DOHH2 (cell line): ENCODE data around the gene NCSTN.

Experiments
- CTCF ChIP-seq: fragments of 200-600 bp; sonication (generic); IDR thresholded peaks from one replicate; pipeline ENCODE4 v1.5.1; 2014; ENCODE audit warnings: antibody characterized with exemption, mild to moderate bottlenecking, low read depth, low read length; ENCODE audit not compliant: poor library complexity, severe bottlenecking
- EZH2phosphoT487 ChIP-seq: fragments of 200-600 bp; sonication (generic); IDR thresholded peaks from 2 replicates; pipeline ENCODE4 v1.6.1; 2017; ENCODE audit warnings: borderline replicate concordance, mild to moderate bottlenecking, antibody characterized with exemption, low read length, moderate library complexity, mixed read lengths

- TF ChIP-seq CTCF (no peak), EZH2phosphoT487 (no peak)
Measured at GRCh38 chr1:160338580-160338979, 4.6 kb upstream of the NCSTN start.
